Suprapubic skin (tissue), 3 donors: ENCODE results near the gene VWF.

Experiments
- CTCF ChIP-seq, 2 donors: fragments of 200-600 bp in 1 of 2; fragments of 450-650 bp in 1 of 2; sonication (generic) in 1 of 2; IDR thresholded peaks; one replicate each; pipeline ENCODE4 v1.5.1; 2016 to 2019; ENCODE audit warnings: antibody characterized with exemption in 2 of 2, mild to moderate bottlenecking in 1 of 2, moderate library complexity in 1 of 2
- POLR2A ChIP-seq, 2 donors: fragments of 450-650 bp; IDR thresholded peaks; one replicate each; pipeline ENCODE4 v1.6.1; 2017; ENCODE audit warnings: antibody characterized with exemption in 2 of 2, mild to moderate bottlenecking in 2 of 2, moderate library complexity in 2 of 2

GRCh38 chr12:6116471-6117021, 7.9 kb downstream of the VWF start:
- no peak for TF ChIP-seq CTCF (IDR thresholded peaks at IDR 0.05)
- TF ChIP-seq POLR2A (IDR thresholded peaks at IDR 0.05), result no peak
